Measurements from ENCODE around the gene LCN10. TPM values are rescaled to one million over a fixed set of nuclear protein-coding genes. Genes with fewer than 3 reads are reported as not detected.
"Not testable (repeated sequence)": the region's sequence is repeated elsewhere in the genome, so short reads cannot be mapped to it uniquely, and the experiment has no call there.

The LCN10 gene
- total RNA-seq, 1 donor from 2014 or later: 0.34 TPM

GRCh38 chr9:136704741-136705140, 38.0 kb downstream of the LCN10 start:
- intact Hi-C loops (cut with micrococcal nuclease): not testable (repeated sequence)

- intact Hi-C loops (cut with micrococcal nuclease): no loop called here
Observed at GRCh38 chr9:136703276-136703860, 39.4 kb downstream of the LCN10 start.

GRCh38 chr9:136701668-136702053, 41.1 kb downstream of the LCN10 start:
- intact Hi-C loops (cut with micrococcal nuclease): loop anchor here (1.0 kb wide), 1 partner anchor 14 kb away; the partner anchor contains the start of gene AGPAT2

- intact Hi-C loops (cut with micrococcal nuclease): loop anchor here (1.0 kb wide), 1 partner anchor 14 kb away; the partner anchor contains the start of gene AGPAT2
Observed at GRCh38 chr9:136700959-136701667, 41.6 kb downstream of the LCN10 start.

- intact Hi-C loops (cut with micrococcal nuclease): no loop called here
Observed at GRCh38 chr9:136700304-136700703, 42.4 kb downstream of the LCN10 start.

- intact Hi-C loops (cut with micrococcal nuclease): no loop called here
Observed at GRCh38 chr9:136698635-136699246, 44.0 kb downstream of the LCN10 start.

GRCh38 chr9:136697821-136698526, 44.8 kb downstream of the LCN10 start:
- intact Hi-C loops (cut with micrococcal nuclease): no loop called here

GRCh38 chr9:136697146-136697820, 45.5 kb downstream of the LCN10 start:
- intact Hi-C loops (cut with micrococcal nuclease): no loop called here

- intact Hi-C loops (cut with micrococcal nuclease): no loop called here
Observed at GRCh38 chr9:136696502-136696901, 46.2 kb downstream of the LCN10 start.

- intact Hi-C loops (cut with micrococcal nuclease): no loop called here
Observed at GRCh38 chr9:136695955-136696354, 46.8 kb downstream of the LCN10 start.

- intact Hi-C loops (cut with micrococcal nuclease): no loop called here
Observed at GRCh38 chr9:136695435-136695895, 47.3 kb downstream of the LCN10 start.

GRCh38 chr9:136694872-136695247, 47.9 kb downstream of the LCN10 start:
- intact Hi-C loops (cut with micrococcal nuclease): no loop called here

- intact Hi-C loops (cut with micrococcal nuclease): no loop called here
Observed at GRCh38 chr9:136694163-136694871, 48.4 kb downstream of the LCN10 start.

- intact Hi-C loops (cut with micrococcal nuclease): no loop called here
Observed at GRCh38 chr9:136693490-136694162, 49.1 kb downstream of the LCN10 start.

GRCh38 chr9:136693135-136693489, 49.6 kb downstream of the LCN10 start:
- intact Hi-C loops (cut with micrococcal nuclease): no loop called here

- intact Hi-C loops (cut with micrococcal nuclease): no loop called here
Observed at GRCh38 chr9:136692185-136693134, 50.3 kb downstream of the LCN10 start.

- intact Hi-C loops (cut with micrococcal nuclease): no loop called here
Observed at GRCh38 chr9:136691316-136692184, 51.2 kb downstream of the LCN10 start.

GRCh38 chr9:136690806-136691261, 51.9 kb downstream of the LCN10 start:
- intact Hi-C loops (cut with micrococcal nuclease): no loop called here

Data from T-helper 2 cell treated with Interferon-gamma antibody and Interleukin-4, amounts not matched to agents 100 ng/mL and 5 ng/mL, for 36 hours (primary cell).